Midbrain (tissue), 1 donor: ENCODE measurements around the gene PLEKHS1.
"Not testable (repeated sequence)": the region's sequence is repeated elsewhere in the genome, so short reads cannot be mapped to it uniquely, and the experiment has no call there.

Experiments
- DNase-seq: peaks from one replicate; lab custom pipeline; 2025; lab: John Stamatoyannopoulos, UW

Gene PLEKHS1

GRCh38 chr10:113788604-113789083 is 37.2 kb downstream of the PLEKHS1 start:
- no peak for DNase-seq

- no peak for DNase-seq
Measured at GRCh38 chr10:113791691-113792090, 40.2 kb downstream of the PLEKHS1 start.

GRCh38 chr10:113801569-113801968 is 50.1 kb downstream of the PLEKHS1 start:
- no peak for DNase-seq

GRCh38 chr10:113802997-113803396 is 51.5 kb downstream of the PLEKHS1 start:
- DNase-seq = no peak

- DNase-seq = no peak
Measured at GRCh38 chr10:113806503-113806902, 55.0 kb downstream of the PLEKHS1 start.

- DNase-seq = no peak
Measured at GRCh38 chr10:113808168-113808567, 56.7 kb downstream of the PLEKHS1 start.

- not testable (repeated sequence) for DNase-seq
Measured at GRCh38 chr10:113814700-113815099, 63.2 kb downstream of the PLEKHS1 start.

GRCh38 chr10:113819989-113820388 is 68.5 kb downstream of the PLEKHS1 start:
- DNase-seq = no peak

GRCh38 chr10:113820507-113820906 is 69.0 kb downstream of the PLEKHS1 start:
- no peak for DNase-seq

GRCh38 chr10:113821306-113821705 is 69.8 kb downstream of the PLEKHS1 start:
- DNase-seq = not testable (repeated sequence)

GRCh38 chr10:113822174-113822573 is 70.7 kb downstream of the PLEKHS1 start:
- DNase-seq = no peak

GRCh38 chr10:113823389-113823788 is 71.9 kb downstream of the PLEKHS1 start:
- no peak for DNase-seq

- DNase-seq = no peak
Measured at GRCh38 chr10:113825791-113826190, 74.3 kb downstream of the PLEKHS1 start.

- not testable (repeated sequence) for DNase-seq
Measured at GRCh38 chr10:113828567-113828966, 77.1 kb downstream of the PLEKHS1 start.
